ENCODE results near the gene PLCB2.

PLCB2 gene

DNA sequence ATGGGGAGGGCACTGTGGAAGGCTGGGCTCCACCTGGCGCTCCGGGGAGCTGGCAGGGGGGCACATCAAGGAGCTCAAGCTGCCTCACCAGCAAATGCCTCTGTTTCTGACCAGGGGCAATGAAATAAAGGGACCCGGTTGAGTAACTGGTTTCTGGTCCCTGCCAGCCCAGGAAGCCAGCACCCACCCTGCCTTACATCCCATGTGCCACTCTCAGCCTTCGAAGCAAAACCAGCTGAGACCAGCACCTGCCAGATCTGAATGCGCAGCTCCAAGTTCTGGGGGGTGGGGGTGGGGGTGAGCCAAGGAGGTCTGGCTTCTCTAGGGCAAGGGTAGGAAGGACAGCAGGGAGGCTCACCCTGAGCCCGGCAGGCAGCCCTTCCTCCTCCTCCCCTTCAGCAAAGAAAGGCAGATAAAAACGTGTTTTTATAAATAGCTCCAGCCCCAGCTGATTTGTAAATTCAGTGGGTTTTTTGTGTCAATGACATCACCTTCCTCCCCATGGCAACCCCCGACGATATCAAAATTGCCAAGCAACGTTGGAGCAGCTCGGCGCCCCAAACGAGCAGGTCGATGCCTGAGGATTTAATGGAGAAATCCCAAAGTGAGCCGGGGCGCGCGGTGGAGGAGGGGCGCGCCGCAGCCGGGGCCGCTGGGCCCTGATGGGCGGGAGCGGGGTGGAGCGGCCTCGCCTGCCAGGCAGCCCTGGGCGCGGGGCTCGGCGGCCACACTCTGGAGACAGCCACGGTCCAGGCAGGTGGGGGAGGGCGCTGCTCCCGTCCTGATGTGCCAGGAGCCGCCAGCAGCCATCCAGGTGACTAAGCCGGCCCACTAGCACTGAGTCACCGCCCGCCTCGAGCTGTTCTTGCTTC, 69.0 kb downstream of the PLCB2 start, which contains the start of gene PAK6 (continued):
- TF ChIP-seq ZNF335 (tag by site-specific recombination; conservative IDR thresholded peaks at IDR 0.05) (no peak), ZNF366 (tag by site-specific recombination; conservative IDR thresholded peaks at IDR 0.05) (0 out of 2 replicates have a peak, but pooled peaks have one; percentile 14), IKZF3 (tag by site-specific recombination; IDR thresholded peaks at IDR 0.05) (peak; percentile 75), REST (tag by site-specific recombination; IDR thresholded peaks at IDR 0.05) (no peak), GLIS1 (tag by site-specific recombination; IDR thresholded peaks at IDR 0.05) (0 out of 2 replicates have a peak, but pooled peaks have one; percentile 15), ZNF133 (tag by site-specific recombination; IDR thresholded peaks at IDR 0.05) (no peak), ZNF544 (tag by site-specific recombination; IDR thresholded peaks at IDR 0.05) (no peak), ZNF341 (tag by site-specific recombination; IDR thresholded peaks at IDR 0.05; ENCODE audit: low read depth) (0 out of 2 replicates have a peak, but pooled peaks have one; percentile 24), ZNF776 (tag by site-specific recombination; IDR thresholded peaks at IDR 0.05; ENCODE audit: borderline replicate concordance) (no peak), KLF1 (tag by site-specific recombination; IDR thresholded peaks at IDR 0.05) (0 out of 2 replicates have a peak, but pooled peaks have one; percentile 16), ZBTB21 (tag by site-specific recombination; IDR thresholded peaks at IDR 0.05) (peak; percentile 85), ZNF571 (tag by site-specific recombination; IDR thresholded peaks at IDR 0.05) (no peak), ZSCAN30 (tag by site-specific recombination; IDR thresholded peaks at IDR 0.05) (peak; percentile 88), ZNF692 (tag by site-specific recombination; IDR thresholded peaks at IDR 0.05) (no peak), SP7 (tag by site-specific recombination; IDR thresholded peaks at IDR 0.05) (no peak), ZFP3 (tag by site-specific recombination; IDR thresholded peaks at IDR 0.05; ENCODE audit: low read depth) (no peak), ZNF221 (tag by site-specific recombination; IDR thresholded peaks at IDR 0.05; ENCODE audit: borderline replicate concordance) (no peak), ZBTB11 (tag by site-specific recombination; conservative IDR thresholded peaks at IDR 0.05; ENCODE audit: low read depth) (no peak), ZNF174 (tag by site-specific recombination; IDR thresholded peaks at IDR 0.05) (no peak), BCL11B (tag by site-specific recombination; IDR thresholded peaks at IDR 0.05; ENCODE audit: low read depth) (no peak), ZNF169 (tag by site-specific recombination; IDR thresholded peaks at IDR 0.05) (no peak), GLI2 (tag by site-specific recombination; IDR thresholded peaks at IDR 0.05; ENCODE audit: borderline replicate concordance, low read depth) (no peak), BCL11A (tag by site-specific recombination; IDR thresholded peaks at IDR 0.05; ENCODE audit: low read depth) (no peak), EGR2 (tag by site-specific recombination; IDR thresholded peaks at IDR 0.05; ENCODE audit: low read depth) (no peak), HOXC10 (CRISPR knock-in tag; IDR thresholded peaks at IDR 0.05) (no peak)
- TF ChIP-seq, protein P1, sequence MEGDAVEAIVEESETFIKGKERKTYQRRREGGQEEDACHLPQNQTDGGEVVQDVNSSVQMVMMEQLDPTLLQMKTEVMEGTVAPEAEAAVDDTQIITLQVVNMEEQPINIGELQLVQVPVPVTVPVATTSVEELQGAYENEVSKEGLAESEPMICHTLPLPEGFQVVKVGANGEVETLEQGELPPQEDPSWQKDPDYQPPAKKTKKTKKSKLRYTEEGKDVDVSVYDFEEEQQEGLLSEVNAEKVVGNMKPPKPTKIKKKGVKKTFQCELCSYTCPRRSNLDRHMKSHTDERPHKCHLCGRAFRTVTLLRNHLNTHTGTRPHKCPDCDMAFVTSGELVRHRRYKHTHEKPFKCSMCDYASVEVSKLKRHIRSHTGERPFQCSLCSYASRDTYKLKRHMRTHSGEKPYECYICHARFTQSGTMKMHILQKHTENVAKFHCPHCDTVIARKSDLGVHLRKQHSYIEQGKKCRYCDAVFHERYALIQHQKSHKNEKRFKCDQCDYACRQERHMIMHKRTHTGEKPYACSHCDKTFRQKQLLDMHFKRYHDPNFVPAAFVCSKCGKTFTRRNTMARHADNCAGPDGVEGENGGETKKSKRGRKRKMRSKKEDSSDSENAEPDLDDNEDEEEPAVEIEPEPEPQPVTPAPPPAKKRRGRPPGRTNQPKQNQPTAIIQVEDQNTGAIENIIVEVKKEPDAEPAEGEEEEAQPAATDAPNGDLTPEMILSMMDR (tag by site-specific recombination; IDR thresholded peaks at IDR 0.05) = no peak
- TF ChIP-seq, protein P2, sequence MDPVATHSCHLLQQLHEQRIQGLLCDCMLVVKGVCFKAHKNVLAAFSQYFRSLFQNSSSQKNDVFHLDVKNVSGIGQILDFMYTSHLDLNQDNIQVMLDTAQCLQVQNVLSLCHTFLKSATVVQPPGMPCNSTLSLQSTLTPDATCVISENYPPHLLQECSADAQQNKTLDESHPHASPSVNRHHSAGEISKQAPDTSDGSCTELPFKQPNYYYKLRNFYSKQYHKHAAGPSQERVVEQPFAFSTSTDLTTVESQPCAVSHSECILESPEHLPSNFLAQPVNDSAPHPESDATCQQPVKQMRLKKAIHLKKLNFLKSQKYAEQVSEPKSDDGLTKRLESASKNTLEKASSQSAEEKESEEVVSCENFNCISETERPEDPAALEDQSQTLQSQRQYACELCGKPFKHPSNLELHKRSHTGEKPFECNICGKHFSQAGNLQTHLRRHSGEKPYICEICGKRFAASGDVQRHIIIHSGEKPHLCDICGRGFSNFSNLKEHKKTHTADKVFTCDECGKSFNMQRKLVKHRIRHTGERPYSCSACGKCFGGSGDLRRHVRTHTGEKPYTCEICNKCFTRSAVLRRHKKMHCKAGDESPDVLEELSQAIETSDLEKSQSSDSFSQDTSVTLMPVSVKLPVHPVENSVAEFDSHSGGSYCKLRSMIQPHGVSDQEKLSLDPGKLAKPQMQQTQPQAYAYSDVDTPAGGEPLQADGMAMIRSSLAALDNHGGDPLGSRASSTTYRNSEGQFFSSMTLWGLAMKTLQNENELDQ (tag by site-specific recombination; IDR thresholded peaks at IDR 0.05; ENCODE audit: low read depth) = no peak
